B cell (primary cell): Measurements from ENCODE around the gene CDAN1. TPM values are rescaled to one million over a fixed set of nuclear protein-coding genes. Genes with fewer than 3 reads are reported as not detected.

Experiments used
- ATAC-seq: fragments of 200-7000 bp; cut with Tn5 transposase; one replicate; pipeline ENCODE4 v1.10.0; 2021; ENCODE audit warnings: low read depth, mild to moderate bottlenecking, moderate number of reproducible peaks, moderate library complexity
- CTCF ChIA-PET: fragments of 350-600 bp; sonication (Branson Sonifier 250); formaldehyde crosslinking; loops from one replicate; lab custom pipeline; 2021; ENCODE audit warnings: antibody characterized with exemption, inconsistent platforms; lab: Charles Lee
- POLR2A ChIA-PET: fragments of 350-600 bp; sonication (Branson Sonifier 250); formaldehyde crosslinking; loops from one replicate; lab custom pipeline; 2021; ENCODE audit warnings: antibody characterized with exemption; lab: Charles Lee
- DNase-seq: peaks from one replicate; pipeline ENCODE4 v3.0.0; 2013
- H2AFZ ChIP-seq: 2 replicates; pipeline ENCODE4 v1.6.1; 2012; ENCODE audit warnings: mild to moderate bottlenecking, low read depth, low read length; ENCODE audit not compliant: insufficient read depth, poor library complexity, severe bottlenecking
- H3K27ac ChIP-seq, 2 donors: 1 replicate in 1 of 2; 2 replicates in 1 of 2; pipeline ENCODE4 v1.5.1; 2012 to 2013; ENCODE audit warnings: low read length in 2 of 2, mild to moderate bottlenecking in 2 of 2, moderate library complexity in 1 of 2
- H3K27me3 ChIP-seq, 4 experiments: fragments of 200-600 bp in 1 of 4; sonication (generic) in 1 of 4; replicated peaks in 1 of 4; 1 replicate in 2 of 4; 2 replicates in 2 of 4; pipeline versions ENCODE4 v1.6.1 to v1.7.0; 2013 to 2016; ENCODE audit warnings: low read length in 3 of 4, mild to moderate bottlenecking in 2 of 4, mixed read lengths in 1 of 4, moderate library complexity in 1 of 4; ENCODE audit not compliant: insufficient read depth in 4 of 4, control insufficient read depth in 3 of 4; ENCODE audit errors: control extremely low read depth in 1 of 4
- H3K36me3 ChIP-seq, 2 experiments: replicated peaks in 1 of 2; 1 replicate in 1 of 2; 2 replicates in 1 of 2; pipeline versions ENCODE4 v1.6.1 to v1.7.1; 2013; ENCODE audit warnings: low read length in 1 of 2; ENCODE audit not compliant: insufficient read depth in 2 of 2, control insufficient read depth in 1 of 2; ENCODE audit errors: control extremely low read depth in 1 of 2, extremely low read depth in 1 of 2
- H3K4me1 ChIP-seq, 2 donors: fragments of 200-600 bp in 1 of 2; sonication (generic) in 1 of 2; 1 replicate in 1 of 2; 2 replicates in 1 of 2; pipeline versions ENCODE4 v1.5.1 to v1.6.1; 2013 to 2017; ENCODE audit warnings: low read length in 2 of 2; ENCODE audit not compliant: control insufficient read depth in 2 of 2, insufficient read depth in 2 of 2
- H3K4me2 ChIP-seq: replicated peaks from 2 replicates; pipeline ENCODE3; 2012; ENCODE audit warnings: mild to moderate bottlenecking, low read depth, low read length; ENCODE audit not compliant: poor library complexity, severe bottlenecking
- H3K4me3 ChIP-seq, 5 experiments: fragments of 200-600 bp in 1 of 5; sonication (generic) in 1 of 5; 1 replicate in 3 of 5; 2 replicates in 2 of 5; pipeline versions ENCODE4 v1.5.1 to v1.7.0; 2011 to 2016; ENCODE audit warnings: low read length in 4 of 5, mild to moderate bottlenecking in 4 of 5, low read depth in 2 of 5, control low read depth in 1 of 5, moderate library complexity in 1 of 5; ENCODE audit not compliant: insufficient read depth in 1 of 5; ENCODE audit errors: control extremely low read depth in 1 of 5, extremely low read depth in 1 of 5
- H3K79me2 ChIP-seq: fragments of 200-600 bp; sonication (generic); one replicate; pipeline ENCODE4 v1.6.0; 2016; ENCODE audit warnings: low read length; ENCODE audit not compliant: control insufficient read depth, insufficient read depth
- H3K9ac ChIP-seq: fragments of 200-600 bp; sonication (generic); 2 replicates; pipeline ENCODE4 v1.6.1; 2017; ENCODE audit warnings: mild to moderate bottlenecking, low read length, moderate library complexity
- H3K9me3 ChIP-seq, 3 donors: one replicate each; pipeline versions ENCODE4 v1.6.1 to v1.7.1; 2013; ENCODE audit warnings: low read length in 2 of 3; ENCODE audit not compliant: control insufficient read depth in 2 of 3, insufficient read depth in 1 of 3; ENCODE audit errors: control extremely low read depth in 1 of 3
- H4K20me1 ChIP-seq: 2 replicates; pipeline ENCODE4 v1.6.0; 2012; ENCODE audit warnings: mild to moderate bottlenecking, low read length; ENCODE audit not compliant: insufficient read depth, control insufficient read depth, poor library complexity, severe bottlenecking
- H3K27ac Mint-ChIP-seq: one replicate; pipeline ENCODE4 v1.8.0; 2021; ENCODE audit warnings: mixed read lengths
- H3K27me3 Mint-ChIP-seq: one replicate; pipeline ENCODE4 v1.8.0; 2021; ENCODE audit warnings: mixed read lengths
- H3K4me1 Mint-ChIP-seq: one replicate; pipeline ENCODE4 v1.8.0; 2021; ENCODE audit warnings: mixed read lengths
- H3K4me3 Mint-ChIP-seq: one replicate; pipeline ENCODE4 v1.8.0; 2021; ENCODE audit warnings: mixed read lengths
- H3K9me3 Mint-ChIP-seq: one replicate; pipeline ENCODE4 v1.8.0; 2022; ENCODE audit warnings: mixed read lengths; ENCODE audit not compliant: insufficient read depth
- CTCF ChIP-seq: fragments of 200-600 bp; IDR thresholded peaks from one replicate; pipeline ENCODE4 v1.8.0; 2022; ENCODE audit warnings: antibody characterized with exemption, mild to moderate bottlenecking
- EZH2 ChIP-seq: IDR thresholded peaks from 2 replicates; pipeline ENCODE4 v1.6.1; 2012; ENCODE audit warnings: borderline replicate concordance, low read depth, mild to moderate bottlenecking, moderate library complexity, low read length; ENCODE audit not compliant: insufficient read depth, poor library complexity, severe bottlenecking
- WGBS: methylation state at CpG from one replicate; pipeline ENCODE4 v1.1.5; 2013; ENCODE audit warnings: missing lambda C conversion rate; ENCODE audit not compliant: insufficient coverage; 5-methylcytosine and 5-hydroxymethylcytosine counted together
- intact Hi-C: fragments of 100-400 bp; cut with micrococcal nuclease; formaldehyde crosslinking; loops from one replicate; pipeline ENCODE4 v1.10.0; 2022
- polyA plus RNA-seq: library from polyadenylated mRNA; depleted of rRNA; stranded (reverse); fragments of >200 nt; gene quantifications from 2 replicates; pipeline ENCODE4 v1.2.3, GENCODE V29; 2012
- total RNA-seq, 2 donors: library from RNA; stranded (reverse); fragments of 120-200 nt in 1 of 2; gene quantifications; 1 replicate in 1 of 2; 2 replicates in 1 of 2; pipeline versions ENCODE4 v1.2.3 to v1.2.4, GENCODE V29; 2013 to 2022

Gene CDAN1
- total and polyA plus RNA-seq, 2 donors (not counting 1 experiment from before 2014, with no cell fraction given) = 11.7 to 31.8 TPM

- DNase-seq (no peak), ATAC-seq (no peak)
- Mint-ChIP-seq H3K4me3 (no peak overlapping the region), H3K9me3 (no peaks in the 10 kb centered on the region), H3K27me3 (no peaks in the 10 kb centered on the region), H3K27ac (no peak overlapping the region), H3K4me1 (no peaks in the 10 kb centered on the region)
- peaks cover 0 to 14% of the 10 kb centered on the region in 2 experiments for H3K36me3 ChIP-seq
- H2AFZ ChIP-seq = no peak overlapping the region
- H3K9me3 ChIP-seq = no peaks in the 10 kb centered on the region
- H4K20me1 ChIP-seq = no peaks in the 10 kb centered on the region
- intact Hi-C loops = no loop called here
- H3K9ac ChIP-seq = no peak overlapping the region
- POLR2A ChIA-PET = no interaction called here
- H3K4me2 ChIP-seq = no peak overlapping the region
- H3K27me3 ChIP-seq = no peaks in the 10 kb centered on the region
- WGBS = 96% methylated on average over 4 of the region's 6 CpGs
- H3K79me2 ChIP-seq = no peaks in the 10 kb centered on the region
- no peaks in the 10 kb centered on the region for H3K4me1 ChIP-seq
- no peak overlapping the region for H3K4me3 ChIP-seq
- CTCF ChIA-PET = interaction anchor here (1.4 kb wide), 1 partner anchor 32 kb away, joined by 3 read pairs; no protein-coding TSS in a partner anchor
- TF ChIP-seq CTCF = no peak
- TF ChIP-seq EZH2 = no peak
- H3K27ac ChIP-seq = no peak overlapping the region
Measured at GRCh38 chr15:42674472-42674871, 62.5 kb downstream of the CDAN1 start.

Other genes starting within 250 kb of the CDAN1 start
- 48.2 and 51.4 TPM in 2 replicates for gene ZNF106, start 246.0 kb downstream of the CDAN1 start, total RNA-seq
- gene ZNF106, start 246.0 kb downstream of the CDAN1 start, polyA plus RNA-seq = 10.1 and 10.9 TPM in 2 replicates
- 133 and 140 TPM in 2 replicates for gene SNAP23, start 241.5 kb downstream of the CDAN1 start, total RNA-seq
- gene SNAP23, start 241.5 kb downstream of the CDAN1 start, polyA plus RNA-seq = 52.7 and 169 TPM in 2 replicates
- 17.8 and 25.4 TPM in 2 replicates for gene LRRC57, start 188.3 kb downstream of the CDAN1 start, total RNA-seq
- 13.9 and 36.6 TPM in 2 replicates for gene LRRC57, start 188.3 kb downstream of the CDAN1 start, polyA plus RNA-seq
- gene HAUS2, start 188.3 kb downstream of the CDAN1 start, total RNA-seq = 14.0 and 16.5 TPM in 2 replicates
- 18.3 and 31.7 TPM in 2 replicates for gene HAUS2, start 188.3 kb downstream of the CDAN1 start, polyA plus RNA-seq
- gene STARD9, start 161.5 kb downstream of the CDAN1 start, total RNA-seq = 20.8 and 23.1 TPM in 2 replicates
- gene STARD9, start 161.5 kb downstream of the CDAN1 start, polyA plus RNA-seq = 5.0 and 5.4 TPM in 2 replicates
- gene TTBK2, start 183.7 kb upstream of the CDAN1 start, total RNA-seq = 38.7 and 39.6 TPM in 2 replicates
- gene TTBK2, start 183.7 kb upstream of the CDAN1 start, polyA plus RNA-seq = 4.3 and 7.2 TPM in 2 replicates